Measurements from ENCODE around the gene H1-8. TPM values are rescaled to one million over a fixed set of nuclear protein-coding genes. Genes with fewer than 3 reads are reported as not detected.

The H1-8 gene
- total RNA-seq, 1 experiment from 2014 or later = not detected

GRCh38 chr3:129534428-129535027 lies 8.4 kb upstream of the H1-8 start:
- TF ChIP-seq RAD21 (IDR thresholded peaks at IDR 0.05; ENCODE audit: low read depth) (no peak), POLR2A (IDR thresholded peaks at IDR 0.05; ENCODE audit: borderline replicate concordance, extremely low read depth, insufficient read depth, insufficient read length) (no peak), EGR1 (IDR thresholded peaks at IDR 0.05; ENCODE audit: low read depth) (no peak), POLR2AphosphoS5 (IDR thresholded peaks at IDR 0.05; ENCODE audit: low read depth, low read length) (no peak), SIN3A (IDR thresholded peaks at IDR 0.05; ENCODE audit: low read depth) (no peak), SRF (IDR thresholded peaks at IDR 0.05; ENCODE audit: low read depth) (no peak), TCF7L2 (IDR thresholded peaks at IDR 0.05; ENCODE audit: borderline replicate concordance, extremely low read depth, insufficient read depth, insufficient read length) (no peak), ELF1 (IDR thresholded peaks at IDR 0.05; ENCODE audit: borderline replicate concordance, low read depth) (no peak), CEBPB (IDR thresholded peaks at IDR 0.05; ENCODE audit: low read depth) (no peak), SP1 (IDR thresholded peaks at IDR 0.05; ENCODE audit: low read depth) (no peak), CBX3 (IDR thresholded peaks at IDR 0.05; ENCODE audit: low read depth) (no peak), EZH2 (IDR thresholded peaks at IDR 0.05) (no peak), ZFX (IDR thresholded peaks at IDR 0.05) (no peak), ATF3 (IDR thresholded peaks at IDR 0.05) (no peak)
- TF ChIP-seq, protein P1, sequence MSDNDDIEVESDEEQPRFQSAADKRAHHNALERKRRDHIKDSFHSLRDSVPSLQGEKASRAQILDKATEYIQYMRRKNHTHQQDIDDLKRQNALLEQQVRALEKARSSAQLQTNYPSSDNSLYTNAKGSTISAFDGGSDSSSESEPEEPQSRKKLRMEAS (IDR thresholded peaks at IDR 0.05) = no peak
- H3K9ac ChIP-seq (ENCODE audit: low read length) = no peak overlapping the region
- H3K4me3 ChIP-seq (replicated peaks in 1 of 2; ENCODE audit: low read depth in 1 of 2, low read length in 2 of 2) = no peak overlapping the region
- RAD21 ChIA-PET (ENCODE audit: low non-redundant PET in 1 of 2, low total read pairs in 2 of 2, uncharacterized antibody in 2 of 2, unreplicated experiment in 2 of 2) = no interaction called here
- CTCF ChIA-PET = no interaction called here
- H3K79me2 ChIP-seq (ENCODE audit: insufficient read depth, low read length) = no peaks in the 10 kb centered on the region
- intact Hi-C loops (cut with micrococcal nuclease) = no loop called here
- no peak overlapping the region for H3K4me2 ChIP-seq (ENCODE audit: low read length)
- ATAC-seq = no peak
- H3K4me1 ChIP-seq (ENCODE audit: control insufficient read depth in 1 of 2, insufficient read depth in 2 of 2, low read length in 2 of 2) = peaks cover 0 to 4% of the 10 kb centered on the region in 2 experiments; a peak in 1 of 4 replicates
- POLR2A ChIA-PET = no interaction called here
- H3K9me3 ChIP-seq (ENCODE audit: control insufficient read depth in 1 of 2, insufficient read depth in 1 of 2, low read depth in 1 of 2, low read length in 2 of 2) = no peaks in the 10 kb centered on the region
- H3K36me3 ChIP-seq (ENCODE audit: control insufficient read depth in 1 of 2, insufficient read depth in 2 of 2, low read length in 2 of 2) = no peaks in the 10 kb centered on the region
- no peaks in the 10 kb centered on the region for H3K27me3 ChIP-seq (ENCODE audit: insufficient read depth, low read length)
- BruUV-seq (replicated peaks) = no TSS peak
- H3K9me2 ChIP-seq (ENCODE audit: insufficient read depth) = no peaks in the 10 kb centered on the region
- no peak overlapping the region for H2AFZ ChIP-seq (ENCODE audit: low read depth, low read length, poor library complexity, severe bottlenecking)
- H4K20me1 ChIP-seq (ENCODE audit: insufficient read depth) = no peaks in the 10 kb centered on the region
- no peak overlapping the region for H3K27ac ChIP-seq (ENCODE audit: low read depth, low read length)
- no peak for DNase-seq (ENCODE audit: low read depth, low spot score)
